Loucy (cell line): ENCODE data around the gene KAT5.

Experiments used
- EZH2phosphoT487 ChIP-seq: fragments of 200-600 bp; IDR thresholded peaks from 2 replicates; pipeline ENCODE4 v1.6.1; 2018; ENCODE audit warnings: antibody characterized with exemption, mild to moderate bottlenecking, moderate library complexity, borderline replicate concordance
- TF ChIP-seq, protein P1 (sequence below): fragments of 200-600 bp; sonication (generic); conservative IDR thresholded peaks from 2 replicates; pipeline ENCODE4 v1.5.1; 2014; ENCODE audit warnings: mild to moderate bottlenecking, antibody characterized with exemption, low read length

- TF ChIP-seq, protein P1, sequence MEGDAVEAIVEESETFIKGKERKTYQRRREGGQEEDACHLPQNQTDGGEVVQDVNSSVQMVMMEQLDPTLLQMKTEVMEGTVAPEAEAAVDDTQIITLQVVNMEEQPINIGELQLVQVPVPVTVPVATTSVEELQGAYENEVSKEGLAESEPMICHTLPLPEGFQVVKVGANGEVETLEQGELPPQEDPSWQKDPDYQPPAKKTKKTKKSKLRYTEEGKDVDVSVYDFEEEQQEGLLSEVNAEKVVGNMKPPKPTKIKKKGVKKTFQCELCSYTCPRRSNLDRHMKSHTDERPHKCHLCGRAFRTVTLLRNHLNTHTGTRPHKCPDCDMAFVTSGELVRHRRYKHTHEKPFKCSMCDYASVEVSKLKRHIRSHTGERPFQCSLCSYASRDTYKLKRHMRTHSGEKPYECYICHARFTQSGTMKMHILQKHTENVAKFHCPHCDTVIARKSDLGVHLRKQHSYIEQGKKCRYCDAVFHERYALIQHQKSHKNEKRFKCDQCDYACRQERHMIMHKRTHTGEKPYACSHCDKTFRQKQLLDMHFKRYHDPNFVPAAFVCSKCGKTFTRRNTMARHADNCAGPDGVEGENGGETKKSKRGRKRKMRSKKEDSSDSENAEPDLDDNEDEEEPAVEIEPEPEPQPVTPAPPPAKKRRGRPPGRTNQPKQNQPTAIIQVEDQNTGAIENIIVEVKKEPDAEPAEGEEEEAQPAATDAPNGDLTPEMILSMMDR = no peak
- no peak for TF ChIP-seq EZH2phosphoT487
These were observed 1.3 kb downstream of the KAT5 start for GRCh38 chr11:65713212-65713969.
